HCT116 (cell line): ENCODE measurements around the gene CAAP1. TPM values are rescaled to one million over a fixed set of nuclear protein-coding genes. Genes with fewer than 3 reads are reported as not detected.

Experiments used
- ATAC-seq: fragments of 200-7000 bp; cut with Tn5 transposase; 2 replicates; pipeline ENCODE4 v1.9.1; 2020; ENCODE audit warnings: mild to moderate bottlenecking, moderate library complexity
- BruUV-seq: library from RNA; stranded (reverse); fragments of 400-500 nt; replicated peaks from 2 replicates; lab custom pipeline; 2021; lab: Mats Ljungman, UMichigan
- CTCF ChIA-PET: fragments of 300-600 bp; sonication (Branson Sonifier 250); formaldehyde crosslinking; loops from one replicate; lab custom pipeline; 2021; ENCODE audit warnings: antibody characterized with exemption; lab: Charles Lee
- POLR2A ChIA-PET: fragments of 300-600, 350-600 bp; sonication (Branson Sonifier 250); formaldehyde crosslinking; loops from one replicate; lab custom pipeline; 2021; ENCODE audit warnings: antibody characterized with exemption; lab: Charles Lee
- RAD21 ChIA-PET, 2 experiments: fragments of 300-600 bp; sonication (Branson Sonifier 250); formaldehyde crosslinking; loops; one replicate each; lab custom pipeline; 2023; ENCODE audit warnings: low total read pairs in 2 of 2; ENCODE audit not compliant: uncharacterized antibody in 2 of 2, unreplicated experiment in 2 of 2, low non-redundant PET in 1 of 2; lab: Charles Lee
- DNase-seq: peaks from one replicate; pipeline ENCODE4 v3.0.0-alpha.2; 2010; ENCODE audit warnings: low read depth, low spot score
- H2AFZ ChIP-seq: fragments of 200-600 bp; shearing (Covaris generic), sonication (generic); 2 replicates; pipeline ENCODE4 v1.6.1; 2017; ENCODE audit warnings: low read depth, mixed run types, mixed read lengths, antibody characterized with exemption, low read length; ENCODE audit not compliant: poor library complexity, severe bottlenecking
- H3K27ac ChIP-seq: 2 replicates; pipeline ENCODE4 v1.5.1; 2012; ENCODE audit warnings: low read depth, low read length
- H3K27me3 ChIP-seq: fragments of 200-600 bp; sonication (generic); 2 replicates; pipeline ENCODE4 v1.6.1; 2016; ENCODE audit warnings: mixed run types, low read length, mixed read lengths; ENCODE audit not compliant: insufficient read depth
- H3K36me3 ChIP-seq, 2 experiments: fragments of 200-500 bp in 1 of 2; fragments of 200-600 bp in 1 of 2; sonication (Bioruptor generic) in 1 of 2; sonication (generic) in 1 of 2; 2 replicates each; pipeline versions ENCODE4 v1.5.1 to v1.6.1; 2014 to 2016; ENCODE audit warnings: low read length in 2 of 2, inconsistent platforms in 1 of 2, mixed read lengths in 1 of 2, mixed run types in 1 of 2; ENCODE audit not compliant: insufficient read depth in 2 of 2, control insufficient read depth in 1 of 2
- H3K4me1 ChIP-seq, 2 experiments: fragments of 200-600 bp in 1 of 2; sonication (generic) in 1 of 2; 2 replicates each; pipeline versions ENCODE4 v1.5.1 to v1.6.1; 2012 to 2017; ENCODE audit warnings: low read length in 2 of 2, inconsistent platforms in 1 of 2, mild to moderate bottlenecking in 1 of 2, mixed read lengths in 1 of 2, mixed run types in 1 of 2, moderate library complexity in 1 of 2; ENCODE audit not compliant: insufficient read depth in 2 of 2, control insufficient read depth in 1 of 2
- H3K4me2 ChIP-seq: fragments of 200-600 bp; sonication (generic); 2 replicates; pipeline ENCODE4 v1.6.1; 2017; ENCODE audit warnings: mixed run types, low read length, mixed read lengths
- H3K4me3 ChIP-seq, 2 experiments: fragments of 200-600 bp in 1 of 2; sonication (generic) in 1 of 2; replicated peaks in 1 of 2; 2 replicates each; pipeline ENCODE4 v1.5.1; 2011 to 2016; ENCODE audit warnings: low read length in 2 of 2, control low read depth in 1 of 2, low read depth in 1 of 2, mild to moderate bottlenecking in 1 of 2, mixed read lengths in 1 of 2, mixed run types in 1 of 2
- H3K79me2 ChIP-seq: fragments of 200-600 bp; sonication (generic); 2 replicates; pipeline ENCODE4 v1.6.1; 2017; ENCODE audit warnings: mild to moderate bottlenecking, mixed run types, low read length, moderate library complexity, mixed read lengths; ENCODE audit not compliant: insufficient read depth
- H3K9ac ChIP-seq: fragments of 200-600 bp; sonication (generic); 2 replicates; pipeline ENCODE4 v1.6.1; 2016; ENCODE audit warnings: low read length, mixed read lengths
- H3K9me2 ChIP-seq: fragments of 200-600 bp; sonication (generic), shearing (Covaris generic); 2 replicates; pipeline ENCODE4 v1.6.1; 2017; ENCODE audit warnings: mixed run types, mild to moderate bottlenecking, moderate library complexity; ENCODE audit not compliant: insufficient read depth
- H3K9me3 ChIP-seq, 2 experiments: fragments of 200-500 bp in 1 of 2; fragments of 200-600 bp in 1 of 2; sonication (Bioruptor generic) in 1 of 2; sonication (generic) in 1 of 2; 2 replicates each; pipeline ENCODE4 v1.6.1; 2014 to 2017; ENCODE audit warnings: low read length in 2 of 2, mixed read lengths in 2 of 2, inconsistent platforms in 1 of 2, low read depth in 1 of 2, mild to moderate bottlenecking in 1 of 2, mixed run types in 1 of 2, moderate library complexity in 1 of 2; ENCODE audit not compliant: control insufficient read depth in 1 of 2, insufficient read depth in 1 of 2
- H4K20me1 ChIP-seq: fragments of 200-600 bp; sonication (generic), shearing (Covaris generic); 2 replicates; pipeline ENCODE4 v1.6.1; 2017; ENCODE audit warnings: mixed run types, mild to moderate bottlenecking, moderate library complexity; ENCODE audit not compliant: insufficient read depth
- ATF3 ChIP-seq: IDR thresholded peaks from 2 replicates; pipeline ENCODE4 v1.6.1; 2012
- CBX3 ChIP-seq: IDR thresholded peaks from 2 replicates; pipeline ENCODE4 v1.6.1; 2012; ENCODE audit warnings: low read depth
- CEBPB ChIP-seq: IDR thresholded peaks from 2 replicates; pipeline ENCODE4 v1.6.1; 2012; ENCODE audit warnings: low read depth
- ELF1 ChIP-seq: IDR thresholded peaks from 2 replicates; pipeline ENCODE4 v1.6.1; 2012; ENCODE audit warnings: low read depth, borderline replicate concordance
- EZH2phosphoT487 ChIP-seq: fragments of 200-600 bp; IDR thresholded peaks from 2 replicates; pipeline ENCODE4 v1.6.1; 2018; ENCODE audit warnings: antibody characterized with exemption, borderline replicate concordance
- FOSL1 ChIP-seq: IDR thresholded peaks from 2 replicates; pipeline ENCODE4 v1.6.1; 2012; ENCODE audit warnings: low read depth
- JUND ChIP-seq: IDR thresholded peaks from 2 replicates; pipeline ENCODE4 v1.6.1; 2012
- POLR2A ChIP-seq: IDR thresholded peaks from 2 replicates; pipeline ENCODE4 v1.7.0; 2011; ENCODE audit warnings: borderline replicate concordance; ENCODE audit not compliant: insufficient read depth, insufficient read length; ENCODE audit errors: extremely low read depth
- RAD21 ChIP-seq: IDR thresholded peaks from 2 replicates; pipeline ENCODE4 v1.6.1; 2012; ENCODE audit warnings: low read depth, mild to moderate bottlenecking
- SIN3A ChIP-seq: IDR thresholded peaks from 2 replicates; pipeline ENCODE4 v1.6.1; 2012; ENCODE audit warnings: low read depth
- SP1 ChIP-seq: IDR thresholded peaks from 2 replicates; pipeline ENCODE4 v1.6.1; 2012; ENCODE audit warnings: low read depth
- SRF ChIP-seq: IDR thresholded peaks from 2 replicates; pipeline ENCODE4 v1.6.1; 2012; ENCODE audit warnings: low read depth
- TCF7L2 ChIP-seq: IDR thresholded peaks from 2 replicates; pipeline ENCODE4 v1.7.0; 2011; ENCODE audit warnings: borderline replicate concordance, inconsistent platforms; ENCODE audit not compliant: insufficient read depth, insufficient read length; ENCODE audit errors: extremely low read depth
- YY1 ChIP-seq: IDR thresholded peaks from 2 replicates; pipeline ENCODE4 v1.6.1; 2011; ENCODE audit warnings: low read length, low read depth, moderate library complexity, mild to moderate bottlenecking; ENCODE audit not compliant: insufficient replicate concordance; ENCODE audit errors: extremely low read depth
- ZNF274 ChIP-seq: fragments of 200-500 bp; sonication (Bioruptor generic); IDR thresholded peaks from 2 replicates; pipeline ENCODE4 v1.6.1; 2014; ENCODE audit warnings: mild to moderate bottlenecking, low read depth, low read length, inconsistent platforms
- intact Hi-C: fragments of 100-400 bp; cut with micrococcal nuclease; formaldehyde crosslinking; loops from 2 replicates; pipeline ENCODE4 v1.10.0; 2022
- total RNA-seq: library from RNA; stranded (reverse); gene quantifications from one replicate; pipeline ENCODE4 v1.2.1, GENCODE V29; 2021; ENCODE audit not compliant: unreplicated experiment
- TF ChIP-seq, protein P1 (sequence below): IDR thresholded peaks from 2 replicates; pipeline ENCODE4 v1.6.1; 2011; ENCODE audit warnings: mild to moderate bottlenecking, low read length, moderate library complexity; ENCODE audit not compliant: insufficient replicate concordance; ENCODE audit errors: extremely low read depth

Gene CAAP1
- total RNA-seq, 1 experiment from 2014 or later, result 19.1 TPM

GRCh38 chr9:26904671-26905070 is 12.1 kb upstream of the CAAP1 start:
- ChIA-PET RAD21 (no interaction called here), CTCF (no interaction called here)

More at GRCh38 chr9:26904671-26905070, 12.1 kb upstream of the CAAP1 start:
- Histone ChIP-seq H4K20me1 (no peaks in the 10 kb centered on the region), H3K79me2 (0 out of 2 replicates have a peak, but pooled peaks cover 3% of the 10 kb centered on the region), H3K9me3 (no peaks in the 10 kb centered on the region), H3K9ac (no peak overlapping the region), H3K9me2 (no peaks in the 10 kb centered on the region), H3K4me2 (no peak overlapping the region), H2AFZ (no peak overlapping the region), H3K27ac (no peak overlapping the region), H3K4me1 (no peaks in the 10 kb centered on the region), H3K4me3 (no peak overlapping the region), H3K27me3 (no peaks in the 10 kb centered on the region), H3K36me3 (peaks cover 2 to 16% of the 10 kb centered on the region in 2 experiments; a peak in 3 of 4 replicates)
- no peak for TF ChIP-seq EZH2phosphoT487
- TF ChIP-seq TCF7L2, result no peak
- no peak for TF ChIP-seq POLR2A
- TF ChIP-seq SRF, result no peak
- TF ChIP-seq CEBPB, result no peak
- TF ChIP-seq ELF1, result no peak
- TF ChIP-seq FOSL1, result no peak
- no peak for TF ChIP-seq SIN3A
- TF ChIP-seq, protein P1, sequence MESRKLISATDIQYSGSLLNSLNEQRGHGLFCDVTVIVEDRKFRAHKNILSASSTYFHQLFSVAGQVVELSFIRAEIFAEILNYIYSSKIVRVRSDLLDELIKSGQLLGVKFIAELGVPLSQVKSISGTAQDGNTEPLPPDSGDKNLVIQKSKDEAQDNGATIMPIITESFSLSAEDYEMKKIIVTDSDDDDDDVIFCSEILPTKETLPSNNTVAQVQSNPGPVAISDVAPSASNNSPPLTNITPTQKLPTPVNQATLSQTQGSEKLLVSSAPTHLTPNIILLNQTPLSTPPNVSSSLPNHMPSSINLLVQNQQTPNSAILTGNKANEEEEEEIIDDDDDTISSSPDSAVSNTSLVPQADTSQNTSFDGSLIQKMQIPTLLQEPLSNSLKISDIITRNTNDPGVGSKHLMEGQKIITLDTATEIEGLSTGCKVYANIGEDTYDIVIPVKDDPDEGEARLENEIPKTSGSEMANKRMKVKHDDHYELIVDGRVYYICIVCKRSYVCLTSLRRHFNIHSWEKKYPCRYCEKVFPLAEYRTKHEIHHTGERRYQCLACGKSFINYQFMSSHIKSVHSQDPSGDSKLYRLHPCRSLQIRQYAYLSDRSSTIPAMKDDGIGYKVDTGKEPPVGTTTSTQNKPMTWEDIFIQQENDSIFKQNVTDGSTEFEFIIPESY, result no peak
- no peak for TF ChIP-seq RAD21
- TF ChIP-seq ATF3, result no peak
- TF ChIP-seq YY1, result no peak
- no peak for TF ChIP-seq CBX3
- TF ChIP-seq JUND, result no peak
- no peak for TF ChIP-seq SP1
- TF ChIP-seq ZNF274, result no peak
- no TSS peak for BruUV-seq
- POLR2A ChIA-PET, result no interaction called here
- ATAC-seq, result no peak
- intact Hi-C loops, result no loop called here
- DNase-seq, result no peak
